Measurements from ENCODE around the gene FAM219A.

The FAM219A gene
- total RNA-seq: 8.7 to 24.6 (median 19.6) reads per million in 9 experiments

- Mint-ChIP-seq H3K4me3 (peak within 1 kb of the TSS; percentile 84 to 86), H3K9me3 (no peaks in the 10 kb centered on the region), H3K4me1 (ENCODE audit: low read depth in 2 of 2) (peaks cover 27 to 38% of the 10 kb centered on the region in 2 donors), H3K27me3 (peaks cover 0 to 10% of the 10 kb centered on the region in 2 donors), H3K36me3 (ENCODE audit: insufficient read depth) (peaks cover 4% of the 10 kb centered on the region), H3K27ac (peak within 1 kb of the TSS; percentile 83 to 86)
- ATAC-seq (replicated peaks) (peak; percentile 96), DNase-seq (peak; percentile 99)
Observed at GRCh38 chr9:34458013-34458958, at the start of gene FAM219A, which contains the start of gene DNAI1. Gene FAM219A, minus strand, starts transcription at chr9:34458570. Its CDS starts 307 bp downstream, at chr9:34458263. Gene DNAI1, plus strand, starts transcription at chr9:34458805. Its CDS starts 201 bp downstream, at chr9:34459006.

GRCh38 chr9:34507966-34508365, 49.6 kb upstream of the FAM219A start:
- Mint-ChIP-seq H3K36me3 (ENCODE audit: insufficient read depth) (no peaks in the 10 kb centered on the region), H3K27me3 (peaks cover 6 to 36% of the 10 kb centered on the region in 2 donors), H3K4me1 (ENCODE audit: low read depth in 2 of 2) (no peaks in the 10 kb centered on the region), H3K4me3 (no peak overlapping the region), H3K9me3 (no peaks in the 10 kb centered on the region), H3K27ac (no peak overlapping the region)
- ATAC-seq (replicated peaks) (no peak), DNase-seq (no peak)

DNA sequence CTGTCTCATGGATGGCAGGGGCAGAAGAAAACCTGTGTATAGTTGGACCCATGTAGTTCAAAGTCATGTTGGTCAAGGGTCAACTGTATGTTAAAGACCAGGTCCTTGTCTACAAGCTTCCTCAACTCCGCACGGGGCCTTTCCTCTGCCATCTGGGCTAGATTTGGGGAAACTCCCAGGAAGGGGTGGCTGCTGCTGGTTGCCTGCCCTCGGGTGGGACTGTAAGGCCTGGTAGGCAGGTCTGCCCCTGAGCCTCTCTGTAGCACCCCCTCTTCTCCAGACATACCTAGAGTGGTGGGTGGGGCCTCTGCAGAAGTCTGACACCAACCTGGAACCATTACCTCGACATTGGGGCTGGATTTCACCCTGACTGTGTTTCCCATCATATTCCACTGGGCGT, 49.2 kb upstream of the FAM219A start:
- no peaks in the 10 kb centered on the region for H3K9me3 Mint-ChIP-seq
- H3K27me3 Mint-ChIP-seq: peaks cover 6 to 32% of the 10 kb centered on the region in 2 donors
- no peak for DNase-seq
- H3K27ac Mint-ChIP-seq: no peak overlapping the region
- H3K36me3 Mint-ChIP-seq (ENCODE audit: insufficient read depth): no peaks in the 10 kb centered on the region
- no peak overlapping the region for H3K4me3 Mint-ChIP-seq
- no peaks in the 10 kb centered on the region for H3K4me1 Mint-ChIP-seq (ENCODE audit: low read depth in 2 of 2)
- ATAC-seq (replicated peaks): no peak

- H3K27me3 Mint-ChIP-seq: peaks cover 6 to 32% of the 10 kb centered on the region in 2 donors
- no peaks in the 10 kb centered on the region for H3K36me3 Mint-ChIP-seq (ENCODE audit: insufficient read depth)
- DNase-seq (no peak), ATAC-seq (replicated peaks) (no peak)
- no peak overlapping the region for H3K4me3 Mint-ChIP-seq
- no peaks in the 10 kb centered on the region for H3K9me3 Mint-ChIP-seq
- no peak overlapping the region for H3K27ac Mint-ChIP-seq
- H3K4me1 Mint-ChIP-seq (ENCODE audit: low read depth in 2 of 2): no peaks in the 10 kb centered on the region
Observed at GRCh38 chr9:34506623-34507022, 48.3 kb upstream of the FAM219A start.

DNA sequence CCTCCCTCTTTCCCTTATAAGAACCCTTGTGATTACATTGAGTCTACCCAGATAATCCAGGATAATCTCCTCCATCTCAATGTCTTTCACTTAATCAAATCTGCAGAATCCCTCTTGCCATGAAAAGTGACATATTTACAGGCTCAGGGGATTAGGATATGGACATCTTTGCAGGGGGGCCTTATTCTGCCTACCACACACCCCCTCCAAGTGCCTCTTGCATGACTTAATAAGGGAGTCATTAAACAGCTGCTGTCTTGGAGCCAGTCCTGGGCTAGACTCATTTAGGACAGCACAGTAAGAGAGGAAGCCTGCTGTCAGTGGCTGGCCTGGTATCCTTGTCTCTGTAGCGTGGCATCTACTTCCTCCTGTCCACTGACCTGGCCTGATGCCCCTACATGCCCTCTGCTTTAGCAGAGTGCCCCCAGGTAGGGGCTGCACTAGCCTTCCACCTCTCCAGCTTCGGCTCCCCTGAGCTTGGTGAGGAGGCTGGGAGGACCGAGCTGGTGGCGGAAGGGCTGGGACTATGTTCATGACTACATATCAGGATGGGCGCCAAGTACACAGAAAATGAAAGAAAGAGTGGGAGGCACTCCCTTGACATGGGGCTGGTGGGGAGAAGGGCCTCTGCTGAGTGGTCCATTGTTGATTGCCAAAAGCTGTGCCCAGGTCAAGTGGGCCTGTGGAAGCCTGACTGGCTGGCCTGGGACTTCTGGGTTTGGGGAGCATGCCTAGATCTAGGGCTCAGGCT, 47.2 kb upstream of the FAM219A start:
- Mint-ChIP-seq H3K4me1 (ENCODE audit: low read depth in 2 of 2) (no peaks in the 10 kb centered on the region), H3K4me3 (no peak overlapping the region)

GRCh38 chr9:34503406-34503805, 45.0 kb upstream of the FAM219A start:
- Mint-ChIP-seq H3K4me1 (ENCODE audit: low read depth in 2 of 2) (no peaks in the 10 kb centered on the region), H3K27ac (no peak overlapping the region), H3K27me3 (peaks cover 6 to 38% of the 10 kb centered on the region in 2 donors), H3K36me3 (ENCODE audit: insufficient read depth) (no peaks in the 10 kb centered on the region), H3K4me3 (no peak overlapping the region), H3K9me3 (no peaks in the 10 kb centered on the region)
- no peak for ATAC-seq (replicated peaks)
- DNase-seq: no peak

More for the DNA sequence above, 47.2 kb upstream of the FAM219A start:
- Mint-ChIP-seq H3K36me3 (ENCODE audit: insufficient read depth) (no peaks in the 10 kb centered on the region), H3K27me3 (peaks cover 6 to 32% of the 10 kb centered on the region in 2 donors), H3K27ac (no peak overlapping the region), H3K9me3 (no peaks in the 10 kb centered on the region)
- DNase-seq (no peak), ATAC-seq (replicated peaks) (no peak)

DNA sequence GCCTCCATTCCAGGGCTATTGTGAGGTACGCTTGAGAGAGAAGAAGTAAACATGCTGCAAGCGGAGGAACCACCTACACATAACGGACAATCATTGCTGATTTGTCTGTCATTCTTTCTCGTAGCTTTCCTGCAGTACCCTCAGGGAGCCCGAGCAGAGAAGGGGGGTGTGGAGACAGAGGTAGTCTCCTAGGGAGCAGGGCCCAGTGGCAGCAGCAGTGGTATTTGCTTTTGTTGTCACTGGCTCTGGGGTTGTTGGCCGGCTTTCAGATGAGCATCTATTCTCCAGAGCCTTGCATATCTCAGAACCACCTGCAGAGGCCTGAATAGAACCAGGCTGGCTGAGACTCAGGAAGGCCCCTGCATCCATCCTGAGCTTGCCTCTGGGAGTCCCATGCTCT, 44.5 kb upstream of the FAM219A start:
- no peaks in the 10 kb centered on the region for H3K4me1 Mint-ChIP-seq (ENCODE audit: low read depth in 2 of 2)
- H3K27me3 Mint-ChIP-seq: peaks cover 6 to 38% of the 10 kb centered on the region in 2 donors
- no peak for DNase-seq
- no peaks in the 10 kb centered on the region for H3K36me3 Mint-ChIP-seq (ENCODE audit: insufficient read depth)
- H3K9me3 Mint-ChIP-seq: no peaks in the 10 kb centered on the region
- ATAC-seq (replicated peaks): no peak
- H3K27ac Mint-ChIP-seq: no peak overlapping the region
- no peak overlapping the region for H3K4me3 Mint-ChIP-seq

DNA sequence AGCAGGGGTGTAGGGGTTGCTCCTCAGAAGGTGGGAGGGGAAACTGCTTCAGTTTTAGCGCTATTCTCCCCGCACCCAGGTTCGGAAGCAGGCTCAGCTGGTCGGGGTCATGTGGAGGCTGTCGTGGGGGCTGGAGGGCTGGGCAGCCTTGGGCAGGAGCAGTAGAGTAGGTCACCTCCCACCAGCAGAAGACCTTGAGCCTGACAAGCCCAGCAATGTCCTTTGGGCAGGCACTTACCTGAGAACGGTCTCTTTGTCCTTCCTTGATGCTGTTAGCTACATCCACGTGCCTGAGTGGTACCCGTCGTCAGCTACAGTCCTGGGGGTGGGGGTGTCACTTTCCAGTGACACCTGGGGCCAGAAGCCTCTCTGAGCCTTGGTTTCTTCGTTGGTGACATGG, 44.1 kb upstream of the FAM219A start:
- no peak overlapping the region for H3K27ac Mint-ChIP-seq
- ATAC-seq (replicated peaks) (no peak), DNase-seq (no peak)
- H3K27me3 Mint-ChIP-seq: peaks cover 6 to 42% of the 10 kb centered on the region in 2 donors
- no peaks in the 10 kb centered on the region for H3K36me3 Mint-ChIP-seq (ENCODE audit: insufficient read depth)
- no peaks in the 10 kb centered on the region for H3K4me1 Mint-ChIP-seq (ENCODE audit: low read depth in 2 of 2)
- no peaks in the 10 kb centered on the region for H3K9me3 Mint-ChIP-seq
- no peak overlapping the region for H3K4me3 Mint-ChIP-seq

- ATAC-seq (replicated peaks) (no peak), DNase-seq (no peak)
- peaks cover 6 to 47% of the 10 kb centered on the region in 2 donors for H3K27me3 Mint-ChIP-seq
- no peaks in the 10 kb centered on the region for H3K36me3 Mint-ChIP-seq (ENCODE audit: insufficient read depth)
- H3K27ac Mint-ChIP-seq: no peak overlapping the region
- no peak overlapping the region for H3K4me3 Mint-ChIP-seq
- no peaks in the 10 kb centered on the region for H3K4me1 Mint-ChIP-seq (ENCODE audit: low read depth in 2 of 2)
- no peaks in the 10 kb centered on the region for H3K9me3 Mint-ChIP-seq
Observed at GRCh38 chr9:34501889-34502425, 43.6 kb upstream of the FAM219A start.

DNA sequence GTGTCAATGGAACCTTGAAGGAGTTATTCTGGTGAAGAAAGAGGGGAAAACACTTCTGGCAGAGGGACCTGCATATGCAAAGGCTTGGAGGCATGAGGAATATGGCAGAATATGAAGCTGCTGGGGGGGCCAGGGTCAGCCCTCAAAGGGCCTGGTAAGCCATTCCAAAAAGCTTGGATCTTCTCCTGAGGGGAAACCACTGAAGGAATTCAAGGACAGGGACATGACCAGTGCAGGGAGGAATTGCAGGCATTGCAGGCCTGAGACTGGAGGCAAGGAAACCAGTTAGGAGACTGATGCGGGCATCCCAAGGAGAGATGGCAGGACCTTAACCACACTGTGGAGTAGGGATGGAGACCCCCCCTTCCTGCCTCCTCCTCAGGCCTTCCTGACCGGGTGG, 43.0 kb upstream of the FAM219A start:
- no peak overlapping the region for H3K27ac Mint-ChIP-seq
- no peaks in the 10 kb centered on the region for H3K4me1 Mint-ChIP-seq (ENCODE audit: low read depth in 2 of 2)
- no peak for DNase-seq
- no peaks in the 10 kb centered on the region for H3K9me3 Mint-ChIP-seq
- H3K27me3 Mint-ChIP-seq: peaks cover 6 to 48% of the 10 kb centered on the region in 2 donors
- H3K4me3 Mint-ChIP-seq: no peak overlapping the region
- no peaks in the 10 kb centered on the region for H3K36me3 Mint-ChIP-seq (ENCODE audit: insufficient read depth)
- no peak for ATAC-seq (replicated peaks)

- H3K4me1 Mint-ChIP-seq (ENCODE audit: low read depth in 2 of 2): no peaks in the 10 kb centered on the region
- ATAC-seq (replicated peaks): peak; percentile 78
- no peaks in the 10 kb centered on the region for H3K9me3 Mint-ChIP-seq
- H3K36me3 Mint-ChIP-seq (ENCODE audit: insufficient read depth): no peaks in the 10 kb centered on the region
- no peak overlapping the region for H3K27ac Mint-ChIP-seq
- peak; percentile 72 to 78 (median 73) for DNase-seq
- H3K4me3 Mint-ChIP-seq: no peak overlapping the region
- H3K27me3 Mint-ChIP-seq: peaks cover 6 to 42% of the 10 kb centered on the region in 2 donors
Observed at GRCh38 chr9:34500623-34501267, 42.4 kb upstream of the FAM219A start.

GRCh38 chr9:34499076-34499475, 40.7 kb upstream of the FAM219A start:
- Mint-ChIP-seq H3K27me3 (peaks cover 0 to 37% of the 10 kb centered on the region in 2 donors), H3K4me3 (no peak overlapping the region), H3K36me3 (ENCODE audit: insufficient read depth) (no peaks in the 10 kb centered on the region), H3K9me3 (no peaks in the 10 kb centered on the region), H3K27ac (no peak overlapping the region), H3K4me1 (ENCODE audit: low read depth in 2 of 2) (no peaks in the 10 kb centered on the region)
- ATAC-seq (replicated peaks): no peak
- DNase-seq: no peak

GRCh38 chr9:34498553-34498952, 40.2 kb upstream of the FAM219A start:
- ATAC-seq (replicated peaks) (no peak), DNase-seq (no peak)
- H3K4me3 Mint-ChIP-seq: no peak overlapping the region
- H3K9me3 Mint-ChIP-seq: peaks cover 0 to 1% of the 10 kb centered on the region in 2 donors
- H3K27ac Mint-ChIP-seq: no peak overlapping the region
- no peaks in the 10 kb centered on the region for H3K4me1 Mint-ChIP-seq (ENCODE audit: low read depth in 2 of 2)
- no peaks in the 10 kb centered on the region for H3K36me3 Mint-ChIP-seq (ENCODE audit: insufficient read depth)
- peaks cover 4 to 37% of the 10 kb centered on the region in 2 donors for H3K27me3 Mint-ChIP-seq
